Glomerular visceral epithelial cell (primary cell): ENCODE results near the gene RAI1.

Source experiments
- DNase-seq: peaks from one replicate; pipeline ENCODE4 v3.0.0-alpha.2; 2016; ENCODE audit errors: extremely low spot score

RAI1 gene

DNA sequence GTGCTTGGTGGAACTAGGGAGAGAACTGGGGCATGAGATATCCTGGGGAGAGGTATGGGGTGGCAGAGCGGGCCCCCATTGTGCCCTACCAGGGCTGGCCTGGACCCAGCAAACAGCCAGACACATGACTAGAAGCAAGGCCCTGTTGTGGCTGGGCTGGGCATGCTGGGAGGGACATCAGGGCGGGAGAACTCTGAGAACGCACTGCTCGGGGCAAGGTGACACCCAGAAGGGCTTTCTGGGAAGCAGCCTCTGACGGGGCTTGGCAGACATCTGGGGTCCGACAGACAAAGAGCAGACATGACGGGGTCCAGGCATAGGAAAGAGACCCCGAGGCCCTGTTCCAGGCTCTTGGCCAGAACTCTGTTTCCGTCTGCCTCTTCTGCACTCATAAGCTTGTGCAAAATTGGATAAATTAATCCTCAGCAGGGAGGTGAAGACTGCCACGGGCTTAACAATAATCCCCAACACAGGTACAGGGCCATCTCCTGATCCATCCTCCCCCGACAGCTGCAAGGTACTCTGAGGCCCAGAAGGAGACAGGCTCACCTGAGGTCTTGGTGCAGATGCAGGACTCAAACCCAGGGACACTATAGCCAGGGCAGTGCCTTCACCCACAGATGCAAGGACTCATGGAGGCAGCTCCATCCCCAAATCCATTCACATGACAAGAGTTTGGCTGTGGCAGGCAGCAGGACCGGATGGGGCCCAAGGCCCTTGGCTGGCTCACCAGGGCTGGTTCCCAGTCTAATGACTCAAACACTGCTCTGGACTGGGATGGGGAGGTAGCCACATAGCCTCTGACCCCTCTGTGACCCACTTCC is 150.2 kb downstream of the RAI1 start:
- no peak for DNase-seq

DNA sequence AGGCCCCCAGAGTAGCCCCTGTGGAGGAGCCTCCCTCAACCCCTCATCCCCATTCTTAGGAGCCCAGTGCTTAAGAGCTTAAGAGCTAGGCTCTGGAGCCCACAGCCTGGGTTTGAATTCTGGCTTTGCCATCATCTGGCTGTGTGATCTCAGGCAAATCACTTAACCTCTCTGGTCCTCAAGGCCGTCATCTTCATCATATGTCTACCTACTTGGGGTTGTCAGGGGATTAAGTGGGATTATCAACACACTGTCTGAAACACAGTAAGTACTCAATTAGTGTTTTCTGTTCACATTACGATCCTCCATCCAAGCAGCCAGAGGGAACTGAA is 150.7 kb downstream of the RAI1 start:
- no peak for DNase-seq

DNA sequence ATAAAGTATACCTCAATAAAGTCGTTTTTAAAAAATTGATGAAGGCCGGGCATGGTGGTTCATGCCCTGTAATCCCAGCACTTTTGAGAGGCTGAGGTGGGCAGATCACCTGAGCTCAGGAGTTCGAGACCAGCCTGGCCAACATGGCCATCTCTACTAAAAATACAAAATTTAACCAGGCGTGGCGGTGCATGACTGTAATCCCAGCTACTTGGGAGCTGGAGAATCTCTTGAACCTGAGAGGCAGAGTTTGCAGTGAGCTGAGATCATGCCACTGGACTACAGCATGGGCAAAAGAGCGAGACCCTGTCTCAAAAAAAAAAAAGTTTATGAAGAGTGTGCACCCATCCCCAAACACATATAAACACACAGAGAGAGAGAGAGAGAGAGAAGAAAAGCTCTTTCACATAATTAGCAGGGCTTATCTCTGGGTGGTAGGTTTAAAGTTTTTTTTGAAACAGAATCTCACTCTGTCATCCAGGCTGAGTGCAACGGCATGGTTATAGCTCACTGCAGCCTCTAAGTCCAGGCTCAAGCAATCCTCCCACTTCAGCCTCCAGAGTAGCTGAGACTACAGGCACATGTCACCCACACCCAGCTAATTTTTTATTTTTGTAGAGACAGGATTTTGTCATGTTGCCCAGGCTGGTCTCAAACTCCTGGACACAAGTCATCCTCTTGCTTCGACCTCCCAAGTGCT is 152.6 kb downstream of the RAI1 start:
- no peak for DNase-seq

DNA sequence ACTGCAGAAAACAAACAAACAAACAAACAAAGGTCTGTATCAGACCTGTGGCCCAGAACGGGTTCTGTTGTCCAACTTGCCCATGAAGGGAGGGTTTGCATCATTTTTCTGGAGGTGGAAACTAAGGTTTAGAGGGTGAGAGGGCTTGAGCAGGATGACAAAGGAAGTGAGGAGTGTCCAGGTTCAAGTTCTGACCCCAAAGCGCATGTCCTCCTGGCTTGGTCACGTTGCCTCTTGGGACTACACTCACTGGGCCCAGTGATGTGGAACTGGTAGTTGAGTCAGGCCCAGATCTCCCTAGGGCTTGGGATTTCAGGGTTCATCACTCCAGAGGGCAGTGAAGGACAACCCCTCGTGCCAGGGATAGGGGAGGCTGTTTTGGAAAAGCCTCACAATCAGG is 153.7 kb downstream of the RAI1 start:
- DNase-seq: no peak

DNA sequence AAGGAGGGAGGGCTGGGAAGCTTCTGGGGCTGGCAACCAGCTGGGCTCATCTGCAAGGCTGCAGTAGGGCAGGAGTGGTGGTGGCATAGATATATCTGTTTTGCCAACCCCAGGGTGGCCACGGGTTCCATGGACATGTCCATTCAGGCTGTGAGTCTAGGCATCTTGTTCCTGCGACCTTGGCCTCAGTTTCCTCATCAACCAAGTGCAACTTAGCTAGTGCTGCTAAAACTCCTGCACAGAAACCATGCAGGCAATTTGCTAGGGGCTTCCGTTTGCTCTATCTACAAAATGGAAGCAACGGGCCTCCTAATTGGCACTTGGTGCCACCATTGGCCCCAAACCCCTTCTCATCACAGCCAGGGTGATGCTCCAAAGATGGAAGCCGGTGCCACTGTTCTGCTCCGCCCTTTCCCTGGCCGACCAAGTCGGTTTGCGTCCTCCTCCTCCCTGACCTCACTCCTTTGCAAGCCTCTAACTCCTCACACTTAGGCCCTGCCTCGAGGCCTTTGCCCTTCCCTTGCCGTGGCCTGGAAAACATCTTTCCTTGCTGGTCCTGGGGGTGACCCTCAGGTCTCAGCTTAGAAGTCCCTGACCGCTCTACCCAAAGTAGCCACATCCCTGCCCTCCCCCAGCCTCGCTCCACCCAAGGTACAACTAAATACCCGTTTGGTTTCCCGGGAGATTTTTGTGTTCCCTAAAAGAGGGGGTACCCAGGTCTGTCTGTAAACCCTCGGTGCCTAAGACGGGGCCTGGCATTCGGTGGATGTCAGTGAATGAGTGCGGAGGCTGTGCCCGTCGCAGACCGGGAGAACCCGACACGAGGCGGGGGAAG is 154.4 kb downstream of the RAI1 start:
- no peak for DNase-seq

DNA sequence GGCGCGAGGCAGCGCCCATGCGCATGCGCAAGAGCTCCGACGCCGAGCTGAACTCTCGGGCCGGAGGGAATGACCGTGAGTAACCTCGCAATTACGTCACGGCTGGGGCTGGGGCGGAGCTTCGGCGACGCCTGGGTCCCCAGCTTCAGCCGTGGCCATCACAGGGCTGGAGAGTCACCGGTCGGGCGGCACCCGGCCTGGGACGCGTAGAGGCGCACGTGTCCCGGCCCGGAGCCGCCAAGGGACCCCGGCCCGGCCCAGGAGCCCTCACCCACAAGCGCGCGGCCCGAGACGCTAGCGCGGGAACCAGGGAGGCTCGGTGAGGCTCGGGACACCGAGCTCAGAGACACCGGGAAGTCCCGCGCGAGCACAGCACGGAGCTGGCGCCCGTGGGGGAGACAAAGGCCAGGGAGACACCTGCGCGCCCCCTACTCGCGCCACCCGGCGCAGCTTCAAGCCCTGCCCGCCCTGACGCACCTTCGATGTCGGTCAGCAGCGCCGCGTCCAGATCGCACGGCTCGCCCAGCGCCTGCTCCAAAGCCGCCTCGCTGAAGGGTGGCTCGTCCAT is 155.1 kb downstream of the RAI1 start:
- peak; percentile 96 for DNase-seq

DNA sequence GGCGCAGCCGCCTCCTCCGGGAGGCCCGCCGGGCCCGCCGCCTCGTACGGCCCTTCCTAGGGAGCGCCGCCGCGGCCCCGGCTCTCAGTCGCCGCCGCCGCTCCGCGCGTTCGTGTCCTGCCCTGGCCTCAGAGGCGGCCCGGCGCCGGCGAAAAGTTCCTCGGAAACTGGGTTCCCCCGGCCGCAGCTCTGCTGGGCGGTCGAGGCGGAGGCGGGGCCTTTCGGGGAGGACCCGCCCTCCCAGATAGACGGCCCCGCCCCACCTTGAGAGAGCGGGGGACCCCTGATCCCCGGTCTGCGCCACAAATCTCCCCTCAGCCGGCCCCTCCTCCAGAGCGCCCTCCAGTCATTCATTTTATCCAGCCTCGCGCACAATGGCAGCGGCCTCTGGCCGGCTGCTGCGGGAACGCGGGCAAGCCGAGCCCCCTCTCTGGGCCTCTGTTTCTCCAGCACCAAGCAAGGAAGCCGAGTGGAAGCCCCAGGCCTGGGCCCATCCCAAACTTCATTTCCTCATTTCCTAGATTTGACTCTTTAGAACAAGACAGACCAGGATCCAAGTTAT is 155.6 kb downstream of the RAI1 start, which contains the start of gene SREBF1:
SREBF1 (minus strand) TSS at position 169 of the 562 bp plus-strand sequence. CDS start 169 bp downstream, outside the sequence.
- peak; percentile 54 for DNase-seq

DNA sequence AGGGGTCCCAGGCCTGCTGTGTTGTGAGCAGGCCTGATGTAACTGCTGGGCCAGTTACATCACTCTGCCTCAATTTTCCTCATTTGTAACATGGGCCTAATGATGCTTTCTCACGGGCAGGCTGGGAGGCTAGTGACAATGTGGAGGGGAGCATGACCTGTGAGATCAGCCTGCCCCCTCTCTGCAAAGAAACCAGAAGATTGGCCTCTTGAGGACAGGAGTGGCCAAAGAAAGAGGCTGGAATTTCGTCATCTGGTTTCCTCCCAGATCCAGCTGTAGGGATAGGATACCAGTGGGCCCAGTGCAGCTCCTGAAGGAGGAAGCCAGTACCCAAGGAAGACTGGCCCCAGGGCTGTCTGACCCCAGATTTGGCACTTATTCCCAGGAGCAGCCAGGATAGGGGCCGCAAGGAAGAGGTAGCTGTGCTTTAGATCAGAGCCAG is 156.1 kb downstream of the RAI1 start:
- peak; percentile 58 for DNase-seq

DNA sequence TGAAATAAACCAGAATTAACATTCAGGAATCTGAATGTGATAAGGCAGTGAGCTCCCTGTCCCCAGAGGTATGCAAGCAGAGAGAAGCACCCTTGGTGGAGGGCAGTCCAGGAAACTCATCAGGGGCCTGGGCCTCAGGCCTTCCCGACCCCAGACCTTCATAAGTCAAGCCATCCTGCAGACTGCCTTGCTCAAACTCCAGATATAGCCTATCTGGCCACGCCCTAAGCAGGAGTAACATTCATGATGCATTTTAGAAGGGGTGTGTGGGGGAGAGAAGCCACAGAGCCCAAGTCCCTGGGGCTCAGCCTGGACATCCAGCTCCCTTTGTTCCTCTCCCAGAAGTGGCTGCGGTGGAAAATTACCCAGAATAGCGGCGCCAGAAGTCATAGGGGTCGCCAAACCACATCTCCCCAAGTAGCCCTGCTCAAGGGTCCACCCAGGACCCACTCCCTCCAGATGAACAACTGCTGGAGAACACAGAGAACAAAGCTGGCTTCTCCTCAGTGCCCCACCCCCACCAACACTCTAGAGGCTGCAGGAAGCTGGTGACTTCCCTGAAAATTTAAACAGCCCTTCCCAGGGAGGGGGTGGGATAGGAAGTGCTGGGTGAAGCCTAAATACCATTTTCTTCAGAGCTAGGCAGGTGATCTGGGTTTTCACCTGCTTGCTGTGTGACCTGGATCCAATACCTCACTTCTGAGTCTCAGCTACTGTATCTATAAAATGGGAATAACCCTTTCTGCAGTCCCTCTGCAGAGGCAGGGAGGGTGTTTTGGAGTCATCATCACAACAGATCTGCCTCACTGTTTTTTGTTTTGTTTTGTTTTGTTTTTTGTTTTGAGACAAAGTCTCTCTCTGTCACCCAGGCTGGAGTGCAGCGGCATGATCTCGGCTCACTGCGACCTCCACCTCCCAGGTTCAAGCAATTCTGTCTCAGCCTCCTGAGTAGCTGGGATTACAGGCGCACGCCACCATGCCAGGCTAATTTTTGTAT is 157.0 kb downstream of the RAI1 start:
- no peak for DNase-seq

DNA sequence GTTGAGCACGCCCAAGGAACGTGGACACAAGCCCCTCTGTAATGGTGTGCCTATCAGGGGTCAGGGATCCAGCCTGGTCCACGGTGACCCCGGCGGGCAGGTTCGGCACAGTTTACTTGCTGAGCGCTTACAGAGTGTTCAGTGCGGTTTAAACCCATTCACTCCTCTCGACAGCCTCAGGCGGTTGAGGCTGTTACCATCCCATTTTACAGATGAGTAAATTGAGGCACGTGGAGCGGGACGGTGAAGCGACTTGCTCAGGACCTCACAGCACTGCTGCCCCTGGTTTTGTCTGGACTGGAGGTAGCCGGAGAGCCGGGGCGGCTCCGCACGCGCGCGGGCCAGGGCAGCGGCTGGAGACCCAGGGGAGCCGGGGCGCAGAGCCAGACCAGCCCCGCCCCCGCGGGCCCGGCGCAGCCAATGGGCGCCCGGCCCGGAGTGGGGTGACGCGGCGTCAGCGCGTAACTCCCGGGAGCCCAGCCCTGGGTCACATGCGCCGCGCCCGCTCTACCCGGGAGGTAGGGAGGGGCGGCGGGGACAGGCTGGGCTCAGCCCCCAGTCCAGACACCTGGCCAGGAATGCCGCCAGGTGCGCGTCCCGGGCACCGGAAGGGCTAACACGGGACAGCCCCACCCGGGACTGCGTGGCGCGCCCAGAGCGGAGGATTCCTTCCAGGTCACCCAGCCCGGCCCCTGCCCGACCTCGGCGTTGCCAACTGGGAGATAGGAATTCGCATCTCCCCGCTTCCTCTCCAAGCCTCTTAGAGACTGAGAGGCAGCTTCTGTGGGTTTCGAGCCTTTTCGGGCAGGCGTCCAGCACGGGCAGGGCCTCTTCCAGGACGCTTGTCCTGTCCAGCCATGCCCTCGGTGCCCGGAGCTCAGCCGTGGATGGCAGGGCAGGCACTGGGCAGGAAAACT is 158.8 kb downstream of the RAI1 start:
- DNase-seq: peak; percentile 94

DNA sequence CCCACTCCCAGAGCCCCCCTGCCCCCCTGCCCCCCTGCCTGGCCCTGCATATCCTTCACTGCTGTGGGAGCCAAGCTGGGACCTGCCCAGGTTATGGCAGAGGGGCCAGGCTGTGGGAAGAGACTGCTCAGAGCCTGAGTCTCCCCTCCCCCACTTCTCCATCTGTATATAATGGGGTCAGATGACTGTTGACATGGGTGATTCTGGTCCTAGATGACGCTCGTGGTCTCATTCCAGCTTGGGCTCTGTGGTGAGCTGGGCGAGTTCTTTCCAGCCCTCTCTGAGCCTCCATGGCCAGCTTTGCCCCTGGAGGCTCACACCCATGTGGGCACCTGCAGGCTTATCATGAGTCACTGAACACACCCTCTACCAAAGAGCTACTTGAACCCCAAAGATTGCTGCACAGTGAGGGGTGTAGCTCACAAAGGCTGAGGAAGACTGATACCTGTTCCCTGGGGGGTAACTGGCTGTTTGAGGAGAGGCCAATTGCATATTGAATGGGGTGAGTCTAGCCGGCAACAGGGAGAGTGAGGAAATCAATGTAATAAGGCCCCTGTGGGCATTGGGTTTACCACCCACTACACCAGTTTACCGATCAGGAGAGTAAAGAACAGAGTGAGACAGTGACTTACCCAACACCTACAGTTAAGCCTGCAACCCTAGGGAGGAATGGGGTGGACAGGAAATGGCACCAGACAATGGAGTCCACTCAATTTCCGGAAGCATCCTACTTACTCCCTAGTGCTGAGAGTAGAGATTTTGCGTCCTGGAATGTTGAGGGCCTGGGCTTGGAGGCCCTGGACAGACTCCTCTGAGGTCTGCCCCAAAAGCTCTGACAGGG is 159.7 kb downstream of the RAI1 start:
- peak; percentile 55 for DNase-seq

DNA sequence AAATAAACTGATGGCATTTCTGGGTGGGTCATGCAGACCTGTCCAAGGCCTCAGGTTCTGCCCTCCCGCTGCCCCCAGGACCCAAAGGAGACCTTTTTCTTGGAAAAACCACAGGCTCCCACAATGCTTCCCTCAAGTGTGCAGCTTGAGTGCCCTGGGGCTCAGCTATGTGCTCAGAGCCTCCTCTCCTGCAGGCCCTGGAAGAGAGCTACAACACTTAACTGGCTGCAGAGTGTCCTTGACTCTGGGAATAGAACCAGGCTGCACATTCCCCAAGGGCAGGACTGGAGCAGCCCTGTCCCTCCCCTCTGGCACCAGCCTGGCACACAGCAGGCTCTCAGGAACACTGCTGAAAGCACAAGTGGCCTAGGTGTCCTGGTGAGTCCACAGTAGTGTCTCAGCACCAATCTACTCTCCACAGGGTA is 160.4 kb downstream of the RAI1 start:
- DNase-seq: no peak

DNA sequence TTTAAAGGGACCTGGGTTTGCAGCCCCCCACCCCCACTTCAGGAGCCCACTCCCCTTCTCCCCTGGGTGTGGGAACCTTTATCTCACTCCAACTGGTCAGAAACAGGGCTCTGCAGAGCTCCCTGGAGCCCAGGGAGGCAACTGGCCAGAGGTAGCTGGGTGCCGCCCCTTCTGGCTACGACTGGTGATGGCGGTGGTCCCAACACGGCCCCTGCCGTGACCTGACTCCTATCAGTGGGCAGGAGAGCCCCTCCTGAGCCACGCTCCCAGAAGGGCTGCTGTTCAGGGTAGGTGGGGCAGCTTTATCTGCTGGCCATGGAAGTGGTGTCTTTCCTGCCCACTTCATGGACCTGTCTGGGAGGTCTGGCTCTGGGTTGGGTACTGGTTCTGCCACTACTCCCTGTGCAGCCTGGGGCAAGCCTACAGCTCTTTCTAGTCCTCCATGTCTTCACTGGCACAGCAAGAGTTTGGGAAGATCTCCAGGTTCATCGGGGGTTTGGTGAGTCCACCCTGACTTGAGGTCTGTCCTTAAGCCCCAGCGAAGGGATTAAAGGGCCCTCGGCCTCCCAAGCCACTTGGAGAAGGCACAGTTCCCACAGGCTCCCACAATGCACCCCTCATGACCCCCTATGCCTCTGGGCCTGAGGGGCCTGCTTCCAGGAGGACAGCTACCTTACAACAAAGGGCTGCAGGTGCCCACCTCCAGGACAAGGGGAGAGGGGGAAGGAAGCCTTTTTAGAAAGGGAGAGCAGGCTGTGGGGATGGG is 161.0 kb downstream of the RAI1 start:
- DNase-seq: no peak

DNA sequence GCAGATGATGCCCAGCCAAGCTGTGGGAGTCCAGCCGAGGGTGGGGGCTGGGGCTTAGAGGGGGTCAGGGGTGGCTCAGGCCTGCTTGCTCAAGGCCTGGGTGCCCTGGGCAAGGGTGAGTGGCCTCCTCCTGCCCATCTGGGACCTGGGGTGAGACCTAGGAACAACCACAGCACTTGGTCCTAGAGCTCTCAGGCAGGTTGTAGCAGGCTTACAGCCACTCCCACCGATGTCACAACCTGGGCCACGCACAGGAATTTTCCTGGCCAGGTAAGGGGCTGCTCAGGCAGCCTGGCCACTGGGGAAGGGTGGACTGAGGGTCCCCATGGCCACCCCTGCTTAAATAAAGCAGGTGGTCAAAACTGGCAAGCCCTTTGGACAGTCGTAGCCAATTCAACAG is 161.8 kb downstream of the RAI1 start:
- DNase-seq: no peak

DNA sequence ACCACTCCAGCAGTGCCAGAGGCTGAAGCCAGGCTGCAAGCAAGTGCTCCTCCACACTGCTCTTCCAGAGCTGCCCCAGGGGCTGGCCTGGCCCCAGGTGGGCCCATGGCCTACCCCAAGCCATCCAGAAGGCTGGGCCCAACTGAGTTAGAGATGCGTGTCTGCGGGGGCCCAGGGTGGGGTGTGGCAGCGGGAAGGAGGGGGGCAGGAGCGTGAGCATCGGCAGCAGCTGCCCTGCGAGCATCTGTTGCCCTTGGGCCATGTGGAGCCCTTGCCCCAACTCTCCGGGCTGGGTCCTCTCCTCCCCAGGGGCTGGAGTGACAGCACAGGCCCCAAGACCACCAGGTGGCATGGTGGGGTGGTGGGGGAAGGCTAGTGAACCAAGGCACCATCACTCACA is 162.8 kb downstream of the RAI1 start:
- DNase-seq: no peak

DNA sequence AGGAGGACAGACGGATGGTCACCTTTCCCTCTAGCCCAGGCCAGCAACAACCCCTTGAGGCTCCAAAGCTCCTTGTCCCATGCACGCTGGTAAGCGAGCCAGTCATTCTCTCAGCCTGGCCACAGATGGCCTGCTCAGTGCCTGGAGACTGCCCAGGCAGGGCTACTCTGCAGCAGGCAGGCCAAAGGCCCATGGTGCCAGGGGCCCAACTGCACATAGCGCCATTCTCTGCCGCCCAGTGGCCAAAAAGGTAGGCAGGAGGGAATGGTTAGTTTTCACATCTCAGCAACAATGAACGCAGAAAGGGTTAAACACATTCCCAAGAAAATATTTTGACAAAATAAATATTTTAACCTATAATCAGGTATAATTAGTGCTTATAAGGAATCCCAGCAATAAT is 163.2 kb downstream of the RAI1 start:
- DNase-seq: no peak

DNA sequence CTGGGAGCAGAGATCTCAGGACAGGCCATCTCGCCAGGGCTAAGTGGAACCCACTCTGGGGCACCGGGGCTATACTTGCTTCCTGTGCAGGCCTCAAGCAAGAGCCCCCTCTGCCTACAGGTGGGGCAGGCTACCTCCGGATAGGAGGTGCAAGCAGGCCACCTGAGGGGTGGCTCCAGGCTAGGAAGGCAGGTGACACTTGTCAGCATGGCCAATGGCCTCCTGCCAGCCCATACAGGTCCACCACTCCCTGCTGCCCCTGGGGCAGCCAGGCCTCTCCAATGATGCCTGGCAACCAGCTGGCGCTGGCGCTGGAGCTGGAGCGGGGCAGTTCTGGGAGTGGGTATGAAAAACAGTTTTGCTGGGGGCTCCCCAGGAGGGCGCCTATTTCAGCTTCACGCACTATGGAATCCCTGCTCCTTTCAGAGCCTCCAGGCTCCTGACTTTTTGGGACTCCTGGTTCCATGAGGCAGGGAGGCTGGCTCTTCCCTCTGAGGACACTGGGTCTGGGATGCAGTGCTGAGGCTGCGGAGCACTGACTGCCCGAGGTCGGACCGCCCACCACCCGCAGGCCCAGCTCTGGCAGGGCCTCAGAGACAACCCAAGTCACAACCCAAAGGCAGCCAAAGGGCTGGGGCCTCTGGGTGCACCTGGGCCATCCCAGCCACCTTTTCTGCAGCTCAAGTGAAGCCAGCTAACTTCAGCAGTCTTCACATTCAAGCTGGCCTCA is 164.0 kb downstream of the RAI1 start:
- DNase-seq: no peak
